GM23338 (cell line): ENCODE measurements around the gene NFE2L3. TPM values are rescaled to one million over a fixed set of nuclear protein-coding genes. Genes with fewer than 3 reads are reported as not detected.

ENCODE experiments used
- ATAC-seq: fragments of 200-7000 bp; cut with Tn5 transposase; 3 replicates; pipeline ENCODE4 v1.9.1; 2020
- DNase-seq: peaks from one replicate; pipeline ENCODE4 v3.0.0-alpha.2; 2015; ENCODE audit warnings: low spot score
- H2AFZ ChIP-seq: fragments of 200-600 bp; sonication (generic); 2 replicates; pipeline ENCODE4 v1.8.0; 2016; ENCODE audit warnings: antibody characterized with exemption, mild to moderate bottlenecking, moderate library complexity
- H3F3A ChIP-seq: fragments of 200-600 bp; sonication (generic); replicated peaks from 2 replicates; pipeline ENCODE4 v1.8.0; 2017; ENCODE audit warnings: antibody characterized with exemption, mixed run types, low read depth
- H3K27ac ChIP-seq: fragments of 200-600 bp; sonication (generic); 2 replicates; pipeline ENCODE4 v1.6.1; 2016; ENCODE audit warnings: low read depth
- H3K27me3 ChIP-seq: fragments of 200-600 bp; sonication (generic); 2 replicates; pipeline ENCODE4 v1.8.0; 2016; ENCODE audit warnings: mild to moderate bottlenecking, mixed run types, moderate library complexity; ENCODE audit not compliant: insufficient read depth
- H3K36me3 ChIP-seq: fragments of 200-600 bp; sonication (generic); 2 replicates; pipeline ENCODE4 v1.8.0; 2016; ENCODE audit warnings: mild to moderate bottlenecking; ENCODE audit not compliant: insufficient read depth
- H3K4me1 ChIP-seq: fragments of 200-600 bp; sonication (generic); 2 replicates; pipeline ENCODE4 v1.8.0; 2016; ENCODE audit warnings: mild to moderate bottlenecking, moderate library complexity; ENCODE audit not compliant: insufficient read depth
- H3K4me2 ChIP-seq: fragments of 200-600 bp; sonication (generic); 2 replicates; pipeline ENCODE4 v1.7.1; 2017; ENCODE audit warnings: mixed run types
- H3K4me3 ChIP-seq: fragments of 200-600 bp; sonication (generic); 2 replicates; pipeline ENCODE4 v1.6.1; 2016; ENCODE audit warnings: mixed run types
- H3K79me2 ChIP-seq: fragments of 200-600 bp; sonication (generic); replicated peaks from 2 replicates; pipeline ENCODE4 v1.8.0; 2017; ENCODE audit warnings: mild to moderate bottlenecking; ENCODE audit not compliant: insufficient read depth
- H3K9me2 ChIP-seq: fragments of 200-600 bp; sonication (generic); 2 replicates; pipeline ENCODE4 v1.8.0; 2017; ENCODE audit not compliant: insufficient read depth
- H4K20me1 ChIP-seq: fragments of 200-600 bp; sonication (generic); replicated peaks from 2 replicates; pipeline ENCODE4 v1.8.0; 2017; ENCODE audit warnings: mild to moderate bottlenecking; ENCODE audit not compliant: insufficient read depth
- H3K27ac Mint-ChIP-seq: 2 replicates; pipeline ENCODE4 v1.8.0; 2020; ENCODE audit warnings: inconsistent platforms, mild to moderate bottlenecking, moderate library complexity, mixed read lengths
- H3K27me3 Mint-ChIP-seq: 3 replicates; pipeline ENCODE4 v1.8.0; 2022; ENCODE audit warnings: low read depth, mild to moderate bottlenecking, moderate library complexity, mixed read lengths, inconsistent platforms; ENCODE audit not compliant: insufficient read depth, poor library complexity
- H3K36me3 Mint-ChIP-seq: 3 replicates; pipeline ENCODE4 v1.8.0; 2021; ENCODE audit warnings: low read depth, mild to moderate bottlenecking, inconsistent platforms, moderate library complexity, mixed read lengths
- H3K4me1 Mint-ChIP-seq: 3 replicates; pipeline ENCODE4 v1.8.0; 2020; ENCODE audit warnings: mild to moderate bottlenecking, inconsistent platforms, mixed read lengths
- H3K4me3 Mint-ChIP-seq: 3 replicates; pipeline ENCODE4 v1.8.0; 2021; ENCODE audit warnings: moderate library complexity, mild to moderate bottlenecking, inconsistent platforms, mixed read lengths
- H3K9me3 Mint-ChIP-seq: 3 replicates; pipeline ENCODE4 v1.8.0; 2020; ENCODE audit warnings: moderate library complexity, mild to moderate bottlenecking, inconsistent platforms, mixed read lengths
- CREB1 ChIP-seq: fragments of 250-450 bp; sonication (Bioruptor Pico); IDR thresholded peaks from 2 replicates; pipeline ENCODE4 v1.5.0; 2020; ENCODE audit warnings: low read depth, mild to moderate bottlenecking, moderate library complexity
- ETS1 ChIP-seq: IDR thresholded peaks from 2 replicates; pipeline ENCODE4 v1.6.1; 2016; ENCODE audit warnings: antibody characterized with exemption
- EZH2 ChIP-seq: fragments of 200-600 bp; sonication (generic); IDR thresholded peaks from one replicate; pipeline ENCODE4 v1.8.0; 2017; ENCODE audit warnings: antibody characterized with exemption, mild to moderate bottlenecking, low read depth; ENCODE audit not compliant: unreplicated experiment
- EZH2phosphoT487 ChIP-seq: fragments of 200-600 bp; sonication (generic); IDR thresholded peaks from one replicate; pipeline ENCODE4 v1.8.1; 2018; ENCODE audit warnings: antibody characterized with exemption; ENCODE audit not compliant: unreplicated experiment
- JUNB ChIP-seq: IDR thresholded peaks from one replicate; pipeline ENCODE4 v1.6.1; 2016; ENCODE audit warnings: antibody characterized with exemption; ENCODE audit not compliant: unreplicated experiment
- NANOG ChIP-seq: IDR thresholded peaks from 2 replicates; pipeline ENCODE4 v1.6.1; 2016; ENCODE audit warnings: antibody characterized with exemption, borderline replicate concordance
- POLR2AphosphoS5 ChIP-seq: IDR thresholded peaks from 2 replicates; pipeline ENCODE4 v1.6.1; 2016; ENCODE audit warnings: antibody characterized with exemption, low read depth
- STAT1 ChIP-seq: IDR thresholded peaks from one replicate; pipeline ENCODE4 v1.6.1; 2016; ENCODE audit warnings: antibody characterized with exemption; ENCODE audit not compliant: unreplicated experiment
- ZNF114 ChIP-seq: fragments of 250-450 bp; sonication (Bioruptor Pico); IDR thresholded peaks from 2 replicates; pipeline ENCODE4 v1.5.0; 2020; ENCODE audit warnings: mild to moderate bottlenecking, moderate library complexity
- ZNF331 ChIP-seq: fragments of 250-450 bp; sonication (Bioruptor Pico); IDR thresholded peaks from 2 replicates; pipeline ENCODE4 v1.5.0; 2020; ENCODE audit warnings: low read depth, mild to moderate bottlenecking, moderate library complexity
- polyA plus RNA-seq: library from polyadenylated mRNA; unstranded; fragments of >200 nt; fragmentation: Nextera tagmentation; extraction: Ambion mirVana; gene quantifications from 2 replicates; pipeline ENCODE4 v1.2.1, GENCODE V29; 2016
- total RNA-seq: library from RNA; depleted of rRNA; stranded (reverse); fragments of >200 nt; shearing (Covaris generic); gene quantifications from 2 replicates; pipeline ENCODE4 v1.2.3, GENCODE V29; 2014
- TF ChIP-seq, protein P1 (sequence below): IDR thresholded peaks from one replicate; pipeline ENCODE4 v1.6.1; 2018; ENCODE audit warnings: antibody characterized with exemption; ENCODE audit not compliant: unreplicated experiment
- TF ChIP-seq, protein P2 (sequence below), 2 experiments: fragments of 200-600 bp in 1 of 2; sonication (generic) in 1 of 2; conservative IDR thresholded peaks; 2 replicates each; pipeline versions ENCODE4 v1.5.1 to v1.6.1; 2016 to 2017; ENCODE audit warnings: antibody characterized with exemption in 2 of 2, low read depth in 2 of 2, mild to moderate bottlenecking in 2 of 2, moderate library complexity in 1 of 2
- TF ChIP-seq, protein P3 (sequence below): fragments of 250-450 bp; sonication (Bioruptor Pico); IDR thresholded peaks from 2 replicates; pipeline ENCODE4 v1.5.0; 2020; ENCODE audit warnings: mild to moderate bottlenecking, moderate library complexity

The NFE2L3 gene
- total and polyA plus RNA-seq, 2 experiments from 2014 or later = 62.0 to 142 TPM

DNA sequence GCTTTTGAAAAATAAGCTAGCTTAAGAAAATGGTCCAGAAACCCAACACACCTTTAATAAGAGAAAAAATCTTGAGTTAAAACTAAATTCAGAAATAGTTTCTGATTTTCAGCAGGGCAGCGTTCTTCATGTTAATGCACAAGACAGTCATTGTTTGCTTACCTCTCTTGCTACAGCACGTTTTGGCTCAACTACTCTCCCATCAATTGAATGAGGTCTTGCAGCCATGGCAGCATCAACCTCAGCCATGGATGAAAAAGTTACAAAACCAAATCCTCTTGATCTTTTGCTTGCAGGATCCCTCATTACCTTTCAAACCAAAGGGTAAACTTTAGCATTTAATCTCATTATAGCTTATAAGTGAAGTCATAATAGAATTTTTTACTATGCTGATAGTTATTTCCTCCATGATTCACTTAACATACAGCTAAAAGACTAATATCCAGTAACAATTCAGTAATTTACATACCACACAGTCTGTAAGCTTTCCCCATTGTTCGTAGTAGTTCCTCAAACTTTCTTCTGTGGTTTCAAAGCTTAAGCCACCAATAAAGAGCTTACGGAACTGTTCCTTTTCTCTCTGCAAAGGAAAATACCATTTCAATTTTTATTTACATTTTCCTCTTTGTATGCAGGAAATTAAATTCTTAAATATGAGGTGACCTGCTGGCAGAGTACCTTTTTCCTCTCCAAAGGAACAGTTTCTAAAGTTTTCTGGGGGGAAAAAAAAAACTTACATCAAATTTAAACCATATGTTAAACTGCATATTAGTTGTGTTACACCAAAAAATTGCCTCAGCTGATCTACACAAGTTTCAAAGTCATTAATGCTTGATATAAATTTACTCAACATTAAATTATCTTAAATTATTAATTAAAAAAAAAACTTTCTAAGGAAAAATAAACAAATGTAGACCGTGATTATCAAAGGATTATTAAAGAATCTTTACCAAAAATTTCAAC is 45.4 kb downstream of the NFE2L3 start:
- H3K4me3 ChIP-seq = peak overlapping the region; percentile 71
- peaks cover 18% of the 10 kb centered on the region for H3K9me3 Mint-ChIP-seq
- ATAC-seq (no peak), DNase-seq (no peak)
- H4K20me1 ChIP-seq = peaks cover 65% of the 10 kb centered on the region
- H3K36me3 ChIP-seq = peaks cover 66% of the 10 kb centered on the region
- H3K27ac ChIP-seq = peak overlapping the region; percentile 23; the same call in 1 of the 2 replicates
- H3K27me3 Mint-ChIP-seq = peaks cover 62% of the 10 kb centered on the region
- H3K79me2 ChIP-seq = peaks cover 85% of the 10 kb centered on the region
- H3K27ac Mint-ChIP-seq = peak overlapping the region; percentile 43; the same call in 1 of the 2 replicates
- peak overlapping the region; percentile 100 for H3K4me3 Mint-ChIP-seq
- no peak overlapping the region for H2AFZ ChIP-seq
- H3K4me1 ChIP-seq = peaks cover 18% of the 10 kb centered on the region
- H3K36me3 Mint-ChIP-seq = peaks cover 90% of the 10 kb centered on the region
- no peaks in the 10 kb centered on the region for H3K27me3 ChIP-seq
- no peaks in the 10 kb centered on the region for H3K9me2 ChIP-seq
- peaks cover 46% of the 10 kb centered on the region for H3K4me1 Mint-ChIP-seq
- H3F3A ChIP-seq = peaks cover 36% of the 10 kb centered on the region
- TF ChIP-seq POLR2AphosphoS5 (no peak), ZNF331 (CRISPR knock-in tag) (no peak), NANOG (no peak), EZH2 (no peak), JUNB (no peak), CREB1 (CRISPR knock-in tag) (no peak), STAT1 (no peak), ZNF114 (CRISPR knock-in tag) (no peak), ETS1 (no peak), EZH2phosphoT487 (no peak)
- TF ChIP-seq, protein P1, sequence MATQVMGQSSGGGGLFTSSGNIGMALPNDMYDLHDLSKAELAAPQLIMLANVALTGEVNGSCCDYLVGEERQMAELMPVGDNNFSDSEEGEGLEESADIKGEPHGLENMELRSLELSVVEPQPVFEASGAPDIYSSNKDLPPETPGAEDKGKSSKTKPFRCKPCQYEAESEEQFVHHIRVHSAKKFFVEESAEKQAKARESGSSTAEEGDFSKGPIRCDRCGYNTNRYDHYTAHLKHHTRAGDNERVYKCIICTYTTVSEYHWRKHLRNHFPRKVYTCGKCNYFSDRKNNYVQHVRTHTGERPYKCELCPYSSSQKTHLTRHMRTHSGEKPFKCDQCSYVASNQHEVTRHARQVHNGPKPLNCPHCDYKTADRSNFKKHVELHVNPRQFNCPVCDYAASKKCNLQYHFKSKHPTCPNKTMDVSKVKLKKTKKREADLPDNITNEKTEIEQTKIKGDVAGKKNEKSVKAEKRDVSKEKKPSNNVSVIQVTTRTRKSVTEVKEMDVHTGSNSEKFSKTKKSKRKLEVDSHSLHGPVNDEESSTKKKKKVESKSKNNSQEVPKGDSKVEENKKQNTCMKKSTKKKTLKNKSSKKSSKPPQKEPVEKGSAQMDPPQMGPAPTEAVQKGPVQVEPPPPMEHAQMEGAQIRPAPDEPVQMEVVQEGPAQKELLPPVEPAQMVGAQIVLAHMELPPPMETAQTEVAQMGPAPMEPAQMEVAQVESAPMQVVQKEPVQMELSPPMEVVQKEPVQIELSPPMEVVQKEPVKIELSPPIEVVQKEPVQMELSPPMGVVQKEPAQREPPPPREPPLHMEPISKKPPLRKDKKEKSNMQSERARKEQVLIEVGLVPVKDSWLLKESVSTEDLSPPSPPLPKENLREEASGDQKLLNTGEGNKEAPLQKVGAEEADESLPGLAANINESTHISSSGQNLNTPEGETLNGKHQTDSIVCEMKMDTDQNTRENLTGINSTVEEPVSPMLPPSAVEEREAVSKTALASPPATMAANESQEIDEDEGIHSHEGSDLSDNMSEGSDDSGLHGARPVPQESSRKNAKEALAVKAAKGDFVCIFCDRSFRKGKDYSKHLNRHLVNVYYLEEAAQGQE = no peak
- TF ChIP-seq, protein P2, sequence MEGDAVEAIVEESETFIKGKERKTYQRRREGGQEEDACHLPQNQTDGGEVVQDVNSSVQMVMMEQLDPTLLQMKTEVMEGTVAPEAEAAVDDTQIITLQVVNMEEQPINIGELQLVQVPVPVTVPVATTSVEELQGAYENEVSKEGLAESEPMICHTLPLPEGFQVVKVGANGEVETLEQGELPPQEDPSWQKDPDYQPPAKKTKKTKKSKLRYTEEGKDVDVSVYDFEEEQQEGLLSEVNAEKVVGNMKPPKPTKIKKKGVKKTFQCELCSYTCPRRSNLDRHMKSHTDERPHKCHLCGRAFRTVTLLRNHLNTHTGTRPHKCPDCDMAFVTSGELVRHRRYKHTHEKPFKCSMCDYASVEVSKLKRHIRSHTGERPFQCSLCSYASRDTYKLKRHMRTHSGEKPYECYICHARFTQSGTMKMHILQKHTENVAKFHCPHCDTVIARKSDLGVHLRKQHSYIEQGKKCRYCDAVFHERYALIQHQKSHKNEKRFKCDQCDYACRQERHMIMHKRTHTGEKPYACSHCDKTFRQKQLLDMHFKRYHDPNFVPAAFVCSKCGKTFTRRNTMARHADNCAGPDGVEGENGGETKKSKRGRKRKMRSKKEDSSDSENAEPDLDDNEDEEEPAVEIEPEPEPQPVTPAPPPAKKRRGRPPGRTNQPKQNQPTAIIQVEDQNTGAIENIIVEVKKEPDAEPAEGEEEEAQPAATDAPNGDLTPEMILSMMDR (conservative IDR thresholded peaks at IDR 0.05; ENCODE audit: low read depth in 2 of 2) = no peak
- TF ChIP-seq, protein P3, sequence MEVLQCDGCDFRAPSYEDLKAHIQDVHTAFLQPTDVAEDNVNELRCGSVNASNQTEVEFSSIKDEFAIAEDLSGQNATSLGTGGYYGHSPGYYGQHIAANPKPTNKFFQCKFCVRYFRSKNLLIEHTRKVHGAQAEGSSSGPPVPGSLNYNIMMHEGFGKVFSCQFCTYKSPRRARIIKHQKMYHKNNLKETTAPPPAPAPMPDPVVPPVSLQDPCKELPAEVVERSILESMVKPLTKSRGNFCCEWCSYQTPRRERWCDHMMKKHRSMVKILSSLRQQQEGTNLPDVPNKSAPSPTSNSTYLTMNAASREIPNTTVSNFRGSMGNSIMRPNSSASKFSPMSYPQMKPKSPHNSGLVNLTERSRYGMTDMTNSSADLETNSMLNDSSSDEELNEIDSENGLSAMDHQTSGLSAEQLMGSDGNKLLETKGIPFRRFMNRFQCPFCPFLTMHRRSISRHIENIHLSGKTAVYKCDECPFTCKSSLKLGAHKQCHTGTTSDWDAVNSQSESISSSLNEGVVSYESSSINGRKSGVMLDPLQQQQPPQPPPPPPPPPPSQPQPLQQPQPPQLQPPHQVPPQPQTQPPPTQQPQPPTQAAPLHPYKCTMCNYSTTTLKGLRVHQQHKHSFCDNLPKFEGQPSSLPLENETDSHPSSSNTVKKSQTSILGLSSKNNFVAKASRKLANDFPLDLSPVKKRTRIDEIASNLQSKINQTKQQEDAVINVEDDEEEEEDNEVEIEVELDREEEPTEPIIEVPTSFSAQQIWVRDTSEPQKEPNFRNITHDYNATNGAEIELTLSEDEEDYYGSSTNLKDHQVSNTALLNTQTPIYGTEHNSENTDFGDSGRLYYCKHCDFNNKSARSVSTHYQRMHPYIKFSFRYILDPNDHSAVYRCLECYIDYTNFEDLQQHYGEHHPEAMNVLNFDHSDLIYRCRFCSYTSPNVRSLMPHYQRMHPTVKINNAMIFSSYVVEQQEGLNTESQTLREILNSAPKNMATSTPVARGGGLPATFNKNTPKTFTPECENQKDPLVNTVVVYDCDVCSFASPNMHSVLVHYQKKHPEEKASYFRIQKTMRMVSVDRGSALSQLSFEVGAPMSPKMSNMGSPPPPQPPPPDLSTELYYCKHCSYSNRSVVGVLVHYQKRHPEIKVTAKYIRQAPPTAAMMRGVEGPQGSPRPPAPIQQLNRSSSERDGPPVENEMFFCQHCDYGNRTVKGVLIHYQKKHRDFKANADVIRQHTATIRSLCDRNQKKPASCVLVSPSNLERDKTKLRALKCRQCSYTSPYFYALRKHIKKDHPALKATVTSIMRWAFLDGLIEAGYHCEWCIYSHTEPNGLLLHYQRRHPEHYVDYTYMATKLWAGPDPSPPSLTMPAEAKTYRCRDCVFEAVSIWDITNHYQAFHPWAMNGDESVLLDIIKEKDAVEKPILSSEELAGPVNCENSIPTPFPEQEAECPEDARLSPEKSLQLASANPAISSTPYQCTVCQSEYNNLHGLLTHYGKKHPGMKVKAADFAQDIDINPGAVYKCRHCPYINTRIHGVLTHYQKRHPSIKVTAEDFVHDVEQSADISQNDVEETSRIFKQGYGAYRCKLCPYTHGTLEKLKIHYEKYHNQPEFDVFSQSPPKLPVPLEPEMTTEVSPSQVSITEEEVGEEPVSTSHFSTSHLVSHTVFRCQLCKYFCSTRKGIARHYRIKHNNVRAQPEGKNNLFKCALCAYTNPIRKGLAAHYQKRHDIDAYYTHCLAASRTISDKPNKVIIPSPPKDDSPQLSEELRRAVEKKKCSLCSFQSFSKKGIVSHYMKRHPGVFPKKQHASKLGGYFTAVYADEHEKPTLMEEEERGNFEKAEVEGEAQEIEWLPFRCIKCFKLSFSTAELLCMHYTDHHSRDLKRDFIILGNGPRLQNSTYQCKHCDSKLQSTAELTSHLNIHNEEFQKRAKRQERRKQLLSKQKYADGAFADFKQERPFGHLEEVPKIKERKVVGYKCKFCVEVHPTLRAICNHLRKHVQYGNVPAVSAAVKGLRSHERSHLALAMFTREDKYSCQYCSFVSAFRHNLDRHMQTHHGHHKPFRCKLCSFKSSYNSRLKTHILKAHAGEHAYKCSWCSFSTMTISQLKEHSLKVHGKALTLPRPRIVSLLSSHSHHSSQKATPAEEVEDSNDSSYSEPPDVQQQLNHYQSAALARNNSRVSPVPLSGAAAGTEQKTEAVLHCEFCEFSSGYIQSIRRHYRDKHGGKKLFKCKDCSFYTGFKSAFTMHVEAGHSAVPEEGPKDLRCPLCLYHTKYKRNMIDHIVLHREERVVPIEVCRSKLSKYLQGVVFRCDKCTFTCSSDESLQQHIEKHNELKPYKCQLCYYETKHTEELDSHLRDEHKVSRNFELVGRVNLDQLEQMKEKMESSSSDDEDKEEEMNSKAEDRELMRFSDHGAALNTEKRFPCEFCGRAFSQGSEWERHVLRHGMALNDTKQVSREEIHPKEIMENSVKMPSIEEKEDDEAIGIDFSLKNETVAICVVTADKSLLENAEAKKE (CRISPR knock-in tag) = no peak
- peak overlapping the region; percentile 81 for H3K4me2 ChIP-seq
